H1 (cell line): ENCODE data around the gene INVS. TPM values are rescaled to one million over a fixed set of nuclear protein-coding genes. Genes with fewer than 3 reads are reported as not detected.

Experiments
- ATF2 ChIP-seq: IDR thresholded peaks from 2 replicates; pipeline ENCODE4 v1.6.1; 2012; ENCODE audit warnings: low read length, inconsistent platforms
- EZH2 ChIP-seq: fragments of 200-600 bp; sonication (generic); IDR thresholded peaks from 2 replicates; pipeline ENCODE4 v1.7.1; 2012; ENCODE audit warnings: low read depth, mild to moderate bottlenecking, moderate library complexity, low read length, inconsistent platforms; ENCODE audit not compliant: severe bottlenecking
- FOSL1 ChIP-seq: IDR thresholded peaks from 2 replicates; pipeline ENCODE4 v1.6.1; 2011; ENCODE audit warnings: mild to moderate bottlenecking, low read depth, low read length, moderate library complexity; ENCODE audit not compliant: insufficient read depth
- JUND ChIP-seq: IDR thresholded peaks from 2 replicates; pipeline ENCODE4 v1.6.1; 2011; ENCODE audit warnings: mild to moderate bottlenecking, improper control_type of control experiment, low read length
- MAX ChIP-seq: IDR thresholded peaks from 2 replicates; pipeline ENCODE4 v1.6.1; 2012; ENCODE audit warnings: inconsistent platforms
- POLR2A ChIP-seq, 2 experiments: IDR thresholded peaks; 1 replicate in 1 of 2; 2 replicates in 1 of 2; pipeline ENCODE4 v1.6.1; 2011; ENCODE audit warnings: low read depth in 2 of 2, low read length in 2 of 2, mild to moderate bottlenecking in 2 of 2; ENCODE audit errors: control extremely low read depth in 1 of 2
- polyA plus RNA-seq, 7 experiments: library from polyadenylated mRNA; depleted of rRNA in 3 of 7; stranded (reverse) in 5 of 7; unstranded in 2 of 7; fragments of >200 nt in 5 of 7; fragments of 200-250 nt in 2 of 7; gene quantifications; 1 replicate in 5 of 7; 2 replicates in 1 of 7; 4 replicates in 1 of 7; pipeline versions ENCODE4 v1.2.1 to v1.2.3, GENCODE V29; 2011 to 2013; ENCODE audit warnings: missing spikeins in 2 of 7, mixed read lengths in 2 of 7
- total RNA-seq: library from RNA; stranded (reverse); fragmentation: NEBNext Ultra II Directional; extraction: Animal tissue kit (Norgen Biotek cat#: 25700); gene quantifications from 2 replicates; pipeline ENCODE4 v1.2.1, GENCODE V29; 2021

Gene INVS
- total and polyA plus RNA-seq, 2 of the 8 experiments (the other 6 are each of a cell fraction or from before 2014, with no cell fraction given), result 4.1 to 6.9 TPM

GRCh38 chr9:100308965-100309564 lies 210.0 kb downstream of the INVS start (continued):
- no peak for TF ChIP-seq ATF2
- no peak for TF ChIP-seq POLR2A (IDR thresholded peaks at IDR 0.05; ENCODE audit: control extremely low read depth in 1 of 2, low read depth in 2 of 2, low read length in 2 of 2)
- TF ChIP-seq FOSL1, result no peak
- TF ChIP-seq EZH2, result no peak
- TF ChIP-seq MAX, result no peak
- no peak for TF ChIP-seq JUND
- TF ChIP-seq, all 59 proteins: peak for 0
